B cell (primary cell): ENCODE measurements around the gene KCNMB2. TPM values are rescaled to one million over a fixed set of nuclear protein-coding genes. Genes with fewer than 3 reads are reported as not detected.

Experiments
- ATAC-seq: fragments of 200-7000 bp; cut with Tn5 transposase; one replicate; pipeline ENCODE4 v1.10.0; 2021; ENCODE audit warnings: low read depth, mild to moderate bottlenecking, moderate number of reproducible peaks, moderate library complexity
- CTCF ChIA-PET: fragments of 350-600 bp; sonication (Branson Sonifier 250); formaldehyde crosslinking; loops from one replicate; lab custom pipeline; 2021; ENCODE audit warnings: antibody characterized with exemption, inconsistent platforms; lab: Charles Lee
- POLR2A ChIA-PET: fragments of 350-600 bp; sonication (Branson Sonifier 250); formaldehyde crosslinking; loops from one replicate; lab custom pipeline; 2021; ENCODE audit warnings: antibody characterized with exemption; lab: Charles Lee
- DNase-seq: peaks from one replicate; pipeline ENCODE4 v3.0.0; 2013
- H2AFZ ChIP-seq: 2 replicates; pipeline ENCODE4 v1.6.1; 2012; ENCODE audit warnings: mild to moderate bottlenecking, low read depth, low read length; ENCODE audit not compliant: insufficient read depth, poor library complexity, severe bottlenecking
- H3K27ac ChIP-seq, 2 donors: 1 replicate in 1 of 2; 2 replicates in 1 of 2; pipeline ENCODE4 v1.5.1; 2012 to 2013; ENCODE audit warnings: low read length in 2 of 2, mild to moderate bottlenecking in 2 of 2, moderate library complexity in 1 of 2
- H3K27me3 ChIP-seq, 4 experiments: fragments of 200-600 bp in 1 of 4; sonication (generic) in 1 of 4; replicated peaks in 1 of 4; 1 replicate in 2 of 4; 2 replicates in 2 of 4; pipeline versions ENCODE4 v1.6.1 to v1.7.0; 2013 to 2016; ENCODE audit warnings: low read length in 3 of 4, mild to moderate bottlenecking in 2 of 4, mixed read lengths in 1 of 4, moderate library complexity in 1 of 4; ENCODE audit not compliant: insufficient read depth in 4 of 4, control insufficient read depth in 3 of 4; ENCODE audit errors: control extremely low read depth in 1 of 4
- H3K36me3 ChIP-seq, 2 experiments: replicated peaks in 1 of 2; 1 replicate in 1 of 2; 2 replicates in 1 of 2; pipeline versions ENCODE4 v1.6.1 to v1.7.1; 2013; ENCODE audit warnings: low read length in 1 of 2; ENCODE audit not compliant: insufficient read depth in 2 of 2, control insufficient read depth in 1 of 2; ENCODE audit errors: control extremely low read depth in 1 of 2, extremely low read depth in 1 of 2
- H3K4me1 ChIP-seq, 2 donors: fragments of 200-600 bp in 1 of 2; sonication (generic) in 1 of 2; 1 replicate in 1 of 2; 2 replicates in 1 of 2; pipeline versions ENCODE4 v1.5.1 to v1.6.1; 2013 to 2017; ENCODE audit warnings: low read length in 2 of 2; ENCODE audit not compliant: control insufficient read depth in 2 of 2, insufficient read depth in 2 of 2
- H3K4me2 ChIP-seq: replicated peaks from 2 replicates; pipeline ENCODE3; 2012; ENCODE audit warnings: mild to moderate bottlenecking, low read depth, low read length; ENCODE audit not compliant: poor library complexity, severe bottlenecking
- H3K4me3 ChIP-seq, 5 experiments: fragments of 200-600 bp in 1 of 5; sonication (generic) in 1 of 5; 1 replicate in 3 of 5; 2 replicates in 2 of 5; pipeline versions ENCODE4 v1.5.1 to v1.7.0; 2011 to 2016; ENCODE audit warnings: low read length in 4 of 5, mild to moderate bottlenecking in 4 of 5, low read depth in 2 of 5, control low read depth in 1 of 5, moderate library complexity in 1 of 5; ENCODE audit not compliant: insufficient read depth in 1 of 5; ENCODE audit errors: control extremely low read depth in 1 of 5, extremely low read depth in 1 of 5
- H3K79me2 ChIP-seq: fragments of 200-600 bp; sonication (generic); one replicate; pipeline ENCODE4 v1.6.0; 2016; ENCODE audit warnings: low read length; ENCODE audit not compliant: control insufficient read depth, insufficient read depth
- H3K9ac ChIP-seq: fragments of 200-600 bp; sonication (generic); 2 replicates; pipeline ENCODE4 v1.6.1; 2017; ENCODE audit warnings: mild to moderate bottlenecking, low read length, moderate library complexity
- H3K9me3 ChIP-seq, 3 donors: one replicate each; pipeline versions ENCODE4 v1.6.1 to v1.7.1; 2013; ENCODE audit warnings: low read length in 2 of 3; ENCODE audit not compliant: control insufficient read depth in 2 of 3, insufficient read depth in 1 of 3; ENCODE audit errors: control extremely low read depth in 1 of 3
- H4K20me1 ChIP-seq: 2 replicates; pipeline ENCODE4 v1.6.0; 2012; ENCODE audit warnings: mild to moderate bottlenecking, low read length; ENCODE audit not compliant: insufficient read depth, control insufficient read depth, poor library complexity, severe bottlenecking
- H3K27ac Mint-ChIP-seq: one replicate; pipeline ENCODE4 v1.8.0; 2021; ENCODE audit warnings: mixed read lengths
- H3K27me3 Mint-ChIP-seq: one replicate; pipeline ENCODE4 v1.8.0; 2021; ENCODE audit warnings: mixed read lengths
- H3K4me1 Mint-ChIP-seq: one replicate; pipeline ENCODE4 v1.8.0; 2021; ENCODE audit warnings: mixed read lengths
- H3K4me3 Mint-ChIP-seq: one replicate; pipeline ENCODE4 v1.8.0; 2021; ENCODE audit warnings: mixed read lengths
- H3K9me3 Mint-ChIP-seq: one replicate; pipeline ENCODE4 v1.8.0; 2022; ENCODE audit warnings: mixed read lengths; ENCODE audit not compliant: insufficient read depth
- CTCF ChIP-seq: fragments of 200-600 bp; IDR thresholded peaks from one replicate; pipeline ENCODE4 v1.8.0; 2022; ENCODE audit warnings: antibody characterized with exemption, mild to moderate bottlenecking
- EZH2 ChIP-seq: IDR thresholded peaks from 2 replicates; pipeline ENCODE4 v1.6.1; 2012; ENCODE audit warnings: borderline replicate concordance, low read depth, mild to moderate bottlenecking, moderate library complexity, low read length; ENCODE audit not compliant: insufficient read depth, poor library complexity, severe bottlenecking
- WGBS: methylation state at CpG from one replicate; pipeline ENCODE4 v1.1.5; 2013; ENCODE audit warnings: missing lambda C conversion rate; ENCODE audit not compliant: insufficient coverage; 5-methylcytosine and 5-hydroxymethylcytosine counted together
- intact Hi-C: fragments of 100-400 bp; cut with micrococcal nuclease; formaldehyde crosslinking; loops from one replicate; pipeline ENCODE4 v1.10.0; 2022
- polyA plus RNA-seq: library from polyadenylated mRNA; depleted of rRNA; stranded (reverse); fragments of >200 nt; gene quantifications from 2 replicates; pipeline ENCODE4 v1.2.3, GENCODE V29; 2012
- total RNA-seq, 2 donors: library from RNA; stranded (reverse); fragments of 120-200 nt in 1 of 2; gene quantifications; 1 replicate in 1 of 2; 2 replicates in 1 of 2; pipeline versions ENCODE4 v1.2.3 to v1.2.4, GENCODE V29; 2013 to 2022

KCNMB2 gene
- total and polyA plus RNA-seq, 2 donors (not counting 1 experiment from before 2014, with no cell fraction given): not detected

GRCh38 chr3:178822722-178823121, 286.5 kb downstream of the KCNMB2 start:
- no peak overlapping the region for H3K4me2 ChIP-seq
- H3K9ac ChIP-seq: no peak overlapping the region
- H3K36me3 ChIP-seq: no peaks in the 10 kb centered on the region
- no peaks in the 10 kb centered on the region for H3K9me3 ChIP-seq
- H3K27ac ChIP-seq: no peak overlapping the region
- DNase-seq (no peak), ATAC-seq (no peak)
- no peaks in the 10 kb centered on the region for H3K4me1 ChIP-seq
- no peaks in the 10 kb centered on the region for H3K79me2 ChIP-seq
- no peak overlapping the region for H3K4me3 ChIP-seq
- POLR2A ChIA-PET: no interaction called here
- no peak overlapping the region for H2AFZ ChIP-seq
- H3K27ac Mint-ChIP-seq: no peak overlapping the region
- H3K27me3 Mint-ChIP-seq: peaks cover 4% of the 10 kb centered on the region
- H3K4me1 Mint-ChIP-seq: no peaks in the 10 kb centered on the region
- WGBS: no CpG with 5 or more reads among the region's 2 CpGs
- H3K4me3 Mint-ChIP-seq: no peak overlapping the region
- intact Hi-C loops: no loop called here
- TF ChIP-seq EZH2: no peak
- no peak for TF ChIP-seq CTCF
- no peaks in the 10 kb centered on the region for H3K27me3 ChIP-seq
- H4K20me1 ChIP-seq: no peaks in the 10 kb centered on the region
- no peaks in the 10 kb centered on the region for H3K9me3 Mint-ChIP-seq
- CTCF ChIA-PET: no interaction called here

- H3K4me1 Mint-ChIP-seq: no peaks in the 10 kb centered on the region
- Histone ChIP-seq H3K4me1 (no peaks in the 10 kb centered on the region), H4K20me1 (no peaks in the 10 kb centered on the region), H3K4me2 (no peak overlapping the region), H3K36me3 (no peaks in the 10 kb centered on the region), H3K27me3 (no peaks in the 10 kb centered on the region), H3K4me3 (no peak overlapping the region), H3K9me3 (no peaks in the 10 kb centered on the region), H2AFZ (no peak overlapping the region), H3K9ac (no peak overlapping the region), H3K27ac (no peak overlapping the region), H3K79me2 (no peaks in the 10 kb centered on the region)
- no peak overlapping the region for H3K4me3 Mint-ChIP-seq
- whole genome bisulfite sequencing: no CpG with 5 or more reads among the region's 1 CpG
- no peaks in the 10 kb centered on the region for H3K9me3 Mint-ChIP-seq
- peaks cover 4% of the 10 kb centered on the region for H3K27me3 Mint-ChIP-seq
- DNase-seq (no peak), ATAC-seq (no peak)
- TF ChIP-seq CTCF: no peak
- no peak for TF ChIP-seq EZH2
- H3K27ac Mint-ChIP-seq: no peak overlapping the region
- ChIA-PET CTCF (no interaction called here), POLR2A (no interaction called here)
- intact Hi-C loops: no loop called here
These were observed 286.9 kb downstream of the KCNMB2 start for GRCh38 chr3:178823150-178823549.
